ENCODE measurements around the gene KCNMA1. TPM values are rescaled to one million over a fixed set of nuclear protein-coding genes. Genes with fewer than 3 reads are reported as not detected.

The KCNMA1 gene
- total RNA-seq, 1 experiment from 2014 or later: 0.49 TPM

DNA sequence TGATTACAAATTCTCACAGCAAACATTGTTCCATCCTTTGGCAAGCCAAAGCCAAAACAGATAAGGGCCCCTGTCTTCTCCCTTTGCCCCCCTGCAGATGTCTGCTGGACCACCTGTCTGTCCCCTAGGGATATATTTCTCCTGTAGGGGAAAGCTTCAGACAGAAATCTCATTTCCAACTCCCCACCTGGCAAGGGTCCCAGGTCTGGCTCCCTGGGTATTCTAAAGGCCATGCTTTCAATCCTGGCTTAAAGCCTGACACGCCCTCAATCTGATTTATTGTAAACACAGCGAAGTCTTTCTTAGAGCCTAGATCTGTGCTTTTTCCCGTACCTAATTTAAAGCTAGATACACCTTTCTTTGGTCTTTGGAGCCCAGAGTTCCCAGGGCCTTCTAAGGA, 66.1 kb downstream of the KCNMA1 start:
- H3K27ac ChIP-seq (ENCODE audit: low read depth, low read length): no peak overlapping the region
- no peaks in the 10 kb centered on the region for H3K27me3 ChIP-seq (ENCODE audit: insufficient read depth, low read length)
- no peak for DNase-seq (ENCODE audit: low read depth, low spot score)
- BruUV-seq (replicated peaks): no TSS peak
- intact Hi-C loops (cut with micrococcal nuclease): no loop called here
- no peaks in the 10 kb centered on the region for H3K9me3 ChIP-seq (ENCODE audit: control insufficient read depth in 1 of 2, insufficient read depth in 1 of 2, low read depth in 1 of 2, low read length in 2 of 2)
- RAD21 ChIA-PET (ENCODE audit: low non-redundant PET in 1 of 2, low total read pairs in 2 of 2, uncharacterized antibody in 2 of 2, unreplicated experiment in 2 of 2): no interaction called here
- TF ChIP-seq MAX (IDR thresholded peaks at IDR 0.05) (no peak), FOSL1 (IDR thresholded peaks at IDR 0.05; ENCODE audit: low read depth) (no peak), RAD21 (IDR thresholded peaks at IDR 0.05; ENCODE audit: low read depth) (no peak), SP1 (IDR thresholded peaks at IDR 0.05; ENCODE audit: low read depth) (no peak), POLR2A (IDR thresholded peaks at IDR 0.05; ENCODE audit: borderline replicate concordance, extremely low read depth, insufficient read depth, insufficient read length) (no peak), EZH2 (IDR thresholded peaks at IDR 0.05) (no peak), ZFX (IDR thresholded peaks at IDR 0.05) (no peak), CBX3 (IDR thresholded peaks at IDR 0.05; ENCODE audit: low read depth) (no peak), ELF1 (IDR thresholded peaks at IDR 0.05; ENCODE audit: borderline replicate concordance, low read depth) (no peak), EZH2phosphoT487 (IDR thresholded peaks at IDR 0.05; ENCODE audit: borderline replicate concordance) (no peak), CEBPB (IDR thresholded peaks at IDR 0.05; ENCODE audit: low read depth) (no peak), SIN3A (IDR thresholded peaks at IDR 0.05; ENCODE audit: low read depth) (no peak), ZNF274 (IDR thresholded peaks at IDR 0.05; ENCODE audit: low read depth, low read length) (no peak), YY1 (IDR thresholded peaks at IDR 0.05; ENCODE audit: extremely low read depth, insufficient replicate concordance, low read depth, low read length) (no peak), SRF (IDR thresholded peaks at IDR 0.05; ENCODE audit: low read depth) (no peak), POLR2AphosphoS5 (IDR thresholded peaks at IDR 0.05; ENCODE audit: low read depth, low read length) (no peak)
- TF ChIP-seq, protein P1, sequence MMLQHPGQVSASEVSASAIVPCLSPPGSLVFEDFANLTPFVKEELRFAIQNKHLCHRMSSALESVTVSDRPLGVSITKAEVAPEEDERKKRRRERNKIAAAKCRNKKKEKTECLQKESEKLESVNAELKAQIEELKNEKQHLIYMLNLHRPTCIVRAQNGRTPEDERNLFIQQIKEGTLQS (IDR thresholded peaks at IDR 0.05): no peak
- TF ChIP-seq, protein P2, sequence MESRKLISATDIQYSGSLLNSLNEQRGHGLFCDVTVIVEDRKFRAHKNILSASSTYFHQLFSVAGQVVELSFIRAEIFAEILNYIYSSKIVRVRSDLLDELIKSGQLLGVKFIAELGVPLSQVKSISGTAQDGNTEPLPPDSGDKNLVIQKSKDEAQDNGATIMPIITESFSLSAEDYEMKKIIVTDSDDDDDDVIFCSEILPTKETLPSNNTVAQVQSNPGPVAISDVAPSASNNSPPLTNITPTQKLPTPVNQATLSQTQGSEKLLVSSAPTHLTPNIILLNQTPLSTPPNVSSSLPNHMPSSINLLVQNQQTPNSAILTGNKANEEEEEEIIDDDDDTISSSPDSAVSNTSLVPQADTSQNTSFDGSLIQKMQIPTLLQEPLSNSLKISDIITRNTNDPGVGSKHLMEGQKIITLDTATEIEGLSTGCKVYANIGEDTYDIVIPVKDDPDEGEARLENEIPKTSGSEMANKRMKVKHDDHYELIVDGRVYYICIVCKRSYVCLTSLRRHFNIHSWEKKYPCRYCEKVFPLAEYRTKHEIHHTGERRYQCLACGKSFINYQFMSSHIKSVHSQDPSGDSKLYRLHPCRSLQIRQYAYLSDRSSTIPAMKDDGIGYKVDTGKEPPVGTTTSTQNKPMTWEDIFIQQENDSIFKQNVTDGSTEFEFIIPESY (IDR thresholded peaks at IDR 0.05; ENCODE audit: extremely low read depth, insufficient replicate concordance, low read length): no peak
- no peak overlapping the region for H3K4me2 ChIP-seq (ENCODE audit: low read length)
- no peak overlapping the region for H3K4me3 ChIP-seq (replicated peaks in 1 of 2; ENCODE audit: low read depth in 1 of 2, low read length in 2 of 2)
- no peak overlapping the region for H2AFZ ChIP-seq (ENCODE audit: low read depth, low read length, poor library complexity, severe bottlenecking)
- POLR2A ChIA-PET: no interaction called here
- no peak for ATAC-seq
- CTCF ChIA-PET: no interaction called here
- no peaks in the 10 kb centered on the region for H4K20me1 ChIP-seq (ENCODE audit: insufficient read depth)
- no peaks in the 10 kb centered on the region for H3K36me3 ChIP-seq (ENCODE audit: control insufficient read depth in 1 of 2, insufficient read depth in 2 of 2, low read length in 2 of 2)
- H3K4me1 ChIP-seq (ENCODE audit: control insufficient read depth in 1 of 2, insufficient read depth in 2 of 2, low read length in 2 of 2): peaks cover 3 to 7% of the 10 kb centered on the region in 2 experiments; a peak in 2 of 4 replicates
- no peaks in the 10 kb centered on the region for H3K79me2 ChIP-seq (ENCODE audit: insufficient read depth, low read length)
- H3K9me2 ChIP-seq (ENCODE audit: insufficient read depth): no peaks in the 10 kb centered on the region
- H3K9ac ChIP-seq (ENCODE audit: low read length): no peak overlapping the region

Data from HCT116 (cell line).